Left cardiac atrium (tissue), 4 donors: ENCODE results near the gene SUSD6. TPM values are rescaled to one million over a fixed set of nuclear protein-coding genes. Genes with fewer than 3 reads are reported as not detected.
A peak's percentile ranks its signal among the peaks of the same experiment; 100 is the strongest.

ENCODE experiments used
- ATAC-seq, 2 donors: fragments of 200-7000 bp; cut with Tn5 transposase; one replicate each; pipeline ENCODE4 v1.9.1; 2020; ENCODE audit warnings: mild to moderate bottlenecking in 2 of 2, moderate library complexity in 2 of 2
- DNase-seq: peaks from one replicate; pipeline ENCODE4 v3.0.0-alpha.2; 2020
- intact Hi-C, 2 donors: fragments of 100-400 bp; cut with DNase I; formaldehyde crosslinking; loops; one replicate each; pipeline versions ENCODE4 v1.14.1 to v1.15.1; 2022 to 2023
- long read RNA-seq: library from polyadenylated mRNA; unstranded; transcript quantifications from one replicate; pipeline ENCODE4 v2.0.0, GENCODE V29; 2021
- total RNA-seq, 2 donors: library from RNA; stranded (reverse); fragmentation: NEBNext Ultra II Directional; extraction: Animal tissue kit (Norgen Biotek cat#: 25700); gene quantifications; one replicate each; pipeline ENCODE4 v1.2.1, GENCODE V29; 2021
- donor health status: DM: no; HTN: yes; CAD: no.
- donor health status: DM: no; HTN: yes; CAD: no; lungs with severe emphysema.
- donor health status: DM: yes; HTN: yes; CAD: no.
- donor health status: Dilated cardiomyopathy.

The SUSD6 gene, protein sequence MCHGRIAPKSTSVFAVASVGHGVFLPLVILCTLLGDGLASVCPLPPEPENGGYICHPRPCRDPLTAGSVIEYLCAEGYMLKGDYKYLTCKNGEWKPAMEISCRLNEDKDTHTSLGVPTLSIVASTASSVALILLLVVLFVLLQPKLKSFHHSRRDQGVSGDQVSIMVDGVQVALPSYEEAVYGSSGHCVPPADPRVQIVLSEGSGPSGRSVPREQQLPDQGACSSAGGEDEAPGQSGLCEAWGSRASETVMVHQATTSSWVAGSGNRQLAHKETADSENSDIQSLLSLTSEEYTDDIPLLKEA
- total RNA-seq: 10 to 100 TPM; 21.8 to 28.1 TPM
- long read RNA-seq, full-length matches to known transcripts: 6 of 14 reads
- long read RNA-seq, partial matches to known transcripts: 7 of 14 reads
- long read RNA-seq, other reads (novel, unspliced or antisense): 1 of 14 reads

- ATAC-seq: peak; percentile 91 to 92
- intact Hi-C loops: loop anchor here in 1 of 2 donors (5.0 kb wide), 1 partner anchor 106 kb away; no protein-coding TSS in a partner anchor
- DNase-seq: peak; percentile 92
These were observed at the start of gene SUSD6 for GRCh38 chr14:69611172-69612013. Gene SUSD6 (plus strand): TSS chr14:69611596. CDS start chr14:69658593, 46,997 bp downstream.

DNA sequence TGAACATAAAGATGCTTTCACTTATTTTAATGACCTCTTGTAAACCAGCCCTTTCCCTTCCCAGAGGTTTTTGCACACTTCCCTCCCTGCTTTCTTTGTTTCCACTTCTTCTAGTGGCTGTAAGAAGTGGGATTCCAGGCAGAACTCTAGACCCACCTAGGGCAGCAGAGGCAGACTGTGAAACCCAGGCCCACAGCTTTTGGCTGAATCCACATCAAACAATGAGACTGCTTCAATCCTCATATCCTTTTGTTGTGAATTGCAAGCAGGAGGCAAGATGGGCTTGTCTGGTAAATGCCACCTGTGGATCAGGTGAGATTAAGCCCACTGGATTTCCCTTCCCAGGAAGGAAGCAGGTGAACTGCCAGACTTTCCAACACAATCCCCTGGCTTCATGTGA, 49.5 kb upstream of the SUSD6 start:
- intact Hi-C loops: no loop called here
- ATAC-seq (no peak), DNase-seq (no peak)

DNA sequence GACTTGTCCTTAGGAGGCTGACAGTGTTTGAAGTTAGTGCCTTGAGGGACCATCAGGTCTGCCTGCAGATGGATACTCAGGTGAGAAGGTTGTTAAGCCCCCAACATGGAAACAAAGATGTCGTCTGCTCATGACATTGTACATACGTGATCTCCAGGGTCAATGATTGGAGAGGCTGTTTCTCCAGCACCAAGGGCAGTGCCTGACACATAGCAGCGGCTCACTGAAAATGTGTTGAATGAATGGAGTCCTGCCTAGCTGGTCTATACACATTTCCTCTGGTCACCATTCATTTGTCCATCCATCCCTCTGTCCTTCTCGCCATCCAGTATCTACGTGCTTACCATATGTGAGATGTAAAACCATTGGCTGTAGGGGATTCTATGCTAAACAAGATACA, 43.8 kb upstream of the SUSD6 start:
- ATAC-seq (no peak), DNase-seq (no peak)
- intact Hi-C loops: no loop called here

DNA sequence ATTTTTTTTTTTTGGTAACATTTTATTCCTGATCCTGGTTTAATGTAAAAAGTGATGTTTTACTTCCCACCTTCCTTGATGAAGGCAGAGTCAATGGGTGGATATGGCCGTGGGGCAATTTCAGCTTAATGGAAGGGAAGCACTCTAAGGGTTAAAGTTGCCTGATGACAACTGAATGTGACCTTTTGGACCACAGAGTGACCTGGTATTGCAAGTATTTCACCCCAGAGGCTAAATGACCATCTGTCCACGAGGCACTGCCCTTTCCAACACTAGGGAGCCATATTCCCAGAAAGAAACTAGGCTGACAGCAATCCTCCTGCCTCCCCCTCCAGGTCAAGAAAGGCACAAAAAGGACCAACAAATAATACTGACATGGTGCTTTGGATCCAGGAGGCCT, 41.5 kb upstream of the SUSD6 start:
- DNase-seq: no peak
- intact Hi-C loops: no loop called here
- no peak for ATAC-seq

GRCh38 chr14:69570836-69571330, 40.5 kb upstream of the SUSD6 start:
- intact Hi-C loops: no loop called here
- no peak for ATAC-seq
- no peak for DNase-seq

DNA sequence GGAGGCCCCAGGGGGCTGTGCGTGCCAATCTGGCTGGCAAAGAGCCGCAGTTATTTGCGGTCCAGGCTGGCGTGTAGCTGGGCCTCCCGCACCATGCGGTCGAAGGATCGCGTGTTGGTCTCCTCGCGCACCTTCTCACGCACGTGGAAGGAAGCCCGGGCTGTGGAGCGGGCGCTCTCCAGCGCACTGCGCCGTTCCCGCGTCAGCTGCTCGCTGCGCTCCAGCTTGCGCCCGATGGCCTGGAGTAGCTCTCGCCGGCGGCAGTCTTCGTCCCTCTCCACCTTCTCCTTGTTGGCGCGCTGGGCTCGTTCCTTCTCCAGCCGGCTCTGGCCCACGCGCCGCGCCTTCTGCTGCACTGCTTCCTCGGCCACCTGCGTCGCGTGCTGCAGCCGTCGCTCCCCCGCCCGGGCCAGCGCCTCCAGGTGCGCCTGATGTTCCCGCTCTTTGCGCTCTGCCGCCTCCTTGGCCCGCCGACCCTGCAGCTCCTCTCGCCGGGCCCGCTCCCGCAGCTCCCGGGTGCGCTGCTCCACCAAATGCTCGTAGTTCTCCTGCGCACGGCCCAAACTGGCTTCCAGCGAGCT, 39.9 kb upstream of the SUSD6 start:
- peak in 1 of 2 donors; percentile 11 for ATAC-seq
- intact Hi-C loops: no loop called here

GRCh38 chr14:69572030-69572840, 39.2 kb upstream of the SUSD6 start:
- DNase-seq (peak; percentile 28), ATAC-seq (peak; percentile 36 to 52)
- intact Hi-C loops: no loop called here

More for the DNA sequence above, 39.9 kb upstream of the SUSD6 start:
- DNase-seq: no peak

DNA sequence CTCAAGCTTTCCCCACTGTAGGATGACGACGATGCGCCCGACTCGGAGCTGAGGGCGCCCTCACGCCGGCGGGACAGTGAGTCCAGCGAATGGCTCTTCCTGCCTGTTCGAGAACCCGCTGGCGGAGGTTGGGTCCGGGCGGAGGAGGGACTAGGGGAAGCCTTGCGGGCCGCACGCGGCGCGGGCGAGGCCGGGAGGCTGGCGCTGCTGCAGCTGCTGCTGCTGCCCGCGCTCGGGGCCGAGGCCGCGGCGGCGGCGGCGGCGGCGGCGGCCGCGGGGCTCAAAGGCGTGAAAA, 38.6 kb upstream of the SUSD6 start:
- intact Hi-C loops: no loop called here
- ATAC-seq (no peak), DNase-seq (no peak)

- no peak for ATAC-seq
- DNase-seq: no peak
- intact Hi-C loops: no loop called here
These were observed 38.1 kb upstream of the SUSD6 start for GRCh38 chr14:69573205-69573830.

GRCh38 chr14:69573831-69574262, 37.5 kb upstream of the SUSD6 start:
- intact Hi-C loops: no loop called here
- ATAC-seq (no peak), DNase-seq (no peak)

DNA sequence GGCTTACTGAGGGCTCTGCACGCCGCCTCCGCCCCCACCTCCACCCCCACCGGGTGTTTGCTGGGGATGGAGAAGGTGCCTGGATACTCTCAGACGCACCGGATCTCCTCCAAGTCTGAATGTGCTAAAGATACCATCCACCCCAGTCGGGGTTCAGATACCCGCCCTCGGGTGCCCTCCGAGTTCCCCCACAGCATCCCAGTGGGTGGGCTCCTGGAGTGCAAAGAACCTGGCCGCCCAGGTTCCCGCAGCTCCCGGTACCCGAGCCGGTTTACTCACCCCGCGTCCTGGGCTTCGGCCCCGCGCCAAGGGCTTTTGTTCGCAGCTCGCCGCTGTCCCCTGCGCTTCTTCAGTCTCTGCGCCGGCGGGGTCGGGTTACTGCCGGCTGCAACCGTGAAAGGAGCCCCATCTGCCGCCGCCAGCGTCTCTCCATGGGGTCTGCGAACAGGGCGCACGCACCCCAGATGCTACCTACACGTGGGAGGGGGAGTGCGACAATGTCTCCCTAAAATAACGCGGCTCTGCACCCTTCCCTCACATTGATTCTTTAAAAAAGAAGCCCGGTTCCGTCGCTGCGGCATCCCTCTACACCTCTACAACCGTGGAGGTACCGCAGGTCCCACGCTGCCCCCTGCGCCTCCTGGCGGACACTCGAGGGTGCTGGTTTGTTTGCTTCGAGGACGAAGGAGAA, 37.0 kb upstream of the SUSD6 start, which contains the start of gene CCDC177:
TSS of gene CCDC177 (minus strand) at position 609 of the 691 bp plus-strand sequence. CDS start 1,249 bp downstream, outside the sequence.
- intact Hi-C loops: no loop called here
- DNase-seq (peak; percentile 55), ATAC-seq (peak; percentile 48 to 64)

DNA sequence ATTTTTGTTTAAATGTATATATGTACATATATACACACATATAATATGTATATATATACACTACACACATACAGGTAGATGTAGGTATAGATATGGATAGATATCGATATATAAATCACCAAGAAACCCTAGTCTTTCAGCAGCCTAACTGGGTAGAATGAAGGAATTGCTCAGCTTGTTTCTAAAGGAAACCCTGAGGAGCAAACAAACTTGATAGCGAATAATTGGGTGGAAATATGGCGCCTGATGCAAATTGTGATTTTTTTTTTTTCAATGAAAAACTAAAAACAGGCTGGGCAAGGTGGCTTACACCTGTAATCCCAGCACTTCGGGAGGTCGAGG, 36.5 kb upstream of the SUSD6 start:
- intact Hi-C loops: no loop called here
- DNase-seq: no peak
- ATAC-seq: no peak

DNA sequence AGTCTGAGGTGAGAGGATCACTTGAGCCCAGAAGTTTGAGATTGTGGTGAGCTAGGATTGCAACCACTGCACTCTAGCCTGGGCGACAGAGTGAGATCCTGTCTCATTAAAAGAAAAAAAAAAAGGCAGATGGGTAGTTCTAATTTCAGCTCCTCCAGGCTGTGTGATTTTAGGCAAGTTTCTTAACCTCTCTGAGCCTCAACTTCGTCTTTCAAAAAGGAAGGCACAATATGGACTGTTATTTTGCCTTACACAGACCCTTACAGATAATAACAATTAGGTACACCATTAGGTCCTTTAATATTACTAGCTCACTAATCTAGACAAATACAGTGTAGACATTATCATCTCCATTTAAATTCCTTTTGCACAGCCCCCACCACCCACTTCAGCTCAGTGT, 31.9 kb upstream of the SUSD6 start:
- ATAC-seq: no peak
- intact Hi-C loops: no loop called here
- no peak for DNase-seq

DNA sequence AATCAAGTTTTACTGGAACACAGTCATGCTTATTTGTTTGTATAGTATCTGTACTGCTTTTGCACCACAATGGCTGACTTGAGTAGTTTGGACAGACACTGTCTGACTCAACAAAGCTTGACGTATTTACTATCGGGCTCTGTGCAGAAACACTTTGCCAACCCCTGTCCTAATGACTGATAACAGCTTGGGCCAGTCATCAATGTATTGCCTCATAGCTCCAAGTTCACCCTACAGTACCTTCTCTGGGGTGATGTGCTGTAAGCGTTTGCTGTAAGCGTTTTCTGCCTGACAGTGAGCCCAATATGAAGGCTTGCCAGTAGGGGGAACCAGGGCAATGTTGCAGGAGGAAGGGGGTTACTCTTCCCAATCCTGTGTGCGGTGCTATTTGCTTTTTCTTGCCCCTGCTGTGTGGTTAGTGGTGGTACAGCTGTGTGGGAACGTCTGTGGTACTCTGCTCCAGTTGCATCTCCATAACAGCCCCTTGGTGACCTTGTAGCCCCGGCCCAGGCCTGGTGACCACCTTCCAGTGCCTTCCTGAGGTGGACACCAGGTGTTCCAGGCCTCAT, 31.3 kb upstream of the SUSD6 start:
- ATAC-seq (peak; percentile 83 to 92), DNase-seq (peak; percentile 36)
- intact Hi-C loops: no loop called here

- DNase-seq (no peak), ATAC-seq (no peak)
- intact Hi-C loops: no loop called here
These were observed 30.0 kb upstream of the SUSD6 start for GRCh38 chr14:69581316-69581935.

- intact Hi-C loops: no loop called here
- DNase-seq: no peak
- ATAC-seq: no peak
These were observed 29.2 kb upstream of the SUSD6 start for GRCh38 chr14:69582212-69582611.

- no peak for DNase-seq
- ATAC-seq: no peak
- intact Hi-C loops: no loop called here
These were observed 28.6 kb upstream of the SUSD6 start for GRCh38 chr14:69582829-69583228.
